ENCODE data around the gene FRYL. TPM values are rescaled to one million over a fixed set of nuclear protein-coding genes. Genes with fewer than 3 reads are reported as not detected.
A peak's percentile ranks its signal among the peaks of the same experiment; 100 is the strongest.
"Not testable (repeated sequence)": the region's sequence is repeated elsewhere in the genome, so short reads cannot be mapped to it uniquely, and the experiment has no call there.

The FRYL gene
- total RNA-seq, 2 experiments from 2014 or later = 85.4 to 88.5 TPM

DNA sequence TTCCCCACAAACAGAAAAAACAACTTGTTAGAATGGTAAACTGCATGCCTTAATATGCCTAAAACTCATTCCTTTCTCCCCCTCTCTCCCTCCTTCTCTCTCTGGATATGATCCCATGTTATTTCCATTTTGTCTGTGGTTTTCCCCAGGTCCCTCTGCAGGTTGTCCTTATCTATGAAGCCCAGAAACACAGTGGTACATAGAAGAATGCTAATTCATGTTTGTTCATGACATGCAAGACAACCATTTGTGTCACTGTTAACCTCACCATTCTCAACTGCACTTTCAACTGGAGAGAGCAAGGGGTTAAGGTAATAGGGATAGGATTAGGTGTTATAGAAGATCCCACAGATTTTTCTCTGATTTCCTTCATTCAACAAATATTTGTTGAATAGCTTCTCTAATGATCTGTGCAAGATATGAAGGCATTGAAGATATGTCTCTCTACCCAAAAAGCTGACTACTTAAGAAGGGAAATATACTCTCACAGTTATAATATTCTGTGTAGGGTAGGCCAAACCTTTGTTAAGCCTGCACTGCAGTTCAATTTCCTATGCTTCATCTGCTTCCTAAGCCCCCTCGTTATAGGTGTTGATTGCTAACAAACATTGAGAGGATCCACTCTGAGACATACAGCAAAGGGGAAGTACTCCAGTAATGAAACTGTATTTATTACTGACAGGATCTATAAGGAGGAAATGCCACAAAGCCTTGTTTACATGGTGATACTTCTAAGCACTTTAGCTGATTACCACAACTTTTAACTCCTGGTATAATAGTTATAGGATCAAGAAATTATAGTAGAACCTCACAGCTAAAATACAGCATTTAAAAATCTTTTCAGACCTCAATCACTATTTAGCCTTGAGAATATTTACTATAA is 96.1 kb downstream of the FRYL start:
- Histone ChIP-seq H3K4me3 (ENCODE audit: low read depth, low read length, poor library complexity, severe bottlenecking) (no peak overlapping the region), H3K9me2 (ENCODE audit: insufficient read depth, low read length) (no peaks in the 10 kb centered on the region), H3K4me1 (ENCODE audit: insufficient read depth, low read length, poor library complexity, severe bottlenecking) (peaks cover 9% of the 10 kb centered on the region), H3K4me2 (ENCODE audit: low read length) (no peak overlapping the region), H3K79me2 (ENCODE audit: insufficient read depth, low read depth, low read length) (peaks cover 40% of the 10 kb centered on the region; the same call in 1 of the 2 replicates), H4K20me1 (ENCODE audit: insufficient read depth, low read length) (peaks cover 16% of the 10 kb centered on the region; the same call in 1 of the 2 replicates), H3K36me3 (ENCODE audit: insufficient read depth, low read length) (peaks cover 5% of the 10 kb centered on the region; the same call in 1 of the 2 replicates), H2AFZ (ENCODE audit: low read length) (no peak overlapping the region), H3K27ac (ENCODE audit: low read depth, low read length, poor library complexity, severe bottlenecking) (no peak overlapping the region), H3K9me3 (ENCODE audit: low read length) (no peaks in the 10 kb centered on the region)
- TF ChIP-seq CTCF (conservative IDR thresholded peaks at IDR 0.05; ENCODE audit: low read length) (no peak), EZH2phosphoT487 (IDR thresholded peaks at IDR 0.05; ENCODE audit: borderline replicate concordance, low read depth, low read length) (no peak)
- CTCF ChIA-PET (ENCODE audit: unreplicated experiment) = no interaction called here
- POLR2A ChIA-PET = interaction anchor here (0.5 to 0.8 kb wide), 2 partner anchors 230 to 819 kb away, joined by 3 to 6 read pairs; no protein-coding TSS in a partner anchor
- intact Hi-C loops (cut with micrococcal nuclease; ENCODE audit: unreplicated experiment) = loop anchor here (5.0 kb wide), 1 partner anchor 107 kb away; no protein-coding TSS in a partner anchor
- peak; percentile 34 for DNase-seq (ENCODE audit: low spot score)
- BruUV-seq (replicated peaks) = no TSS peak

GRCh38 chr4:48682870-48683269 is 97.2 kb downstream of the FRYL start:
- Histone ChIP-seq H3K79me2 (ENCODE audit: insufficient read depth, low read depth, low read length) (peaks cover 46% of the 10 kb centered on the region; the same call in 1 of the 2 replicates), H4K20me1 (ENCODE audit: insufficient read depth, low read length) (peaks cover 16% of the 10 kb centered on the region; the same call in 1 of the 2 replicates)
- H2AFZ ChIP-seq (ENCODE audit: low read length); H3K9me2 ChIP-seq (ENCODE audit: insufficient read depth, low read length); BruUV-seq (replicated peaks); H3K27ac ChIP-seq (ENCODE audit: low read depth, low read length, poor library complexity, severe bottlenecking); H3K4me2 ChIP-seq (ENCODE audit: low read length); CTCF ChIA-PET (ENCODE audit: unreplicated experiment); H3K4me3 ChIP-seq (ENCODE audit: low read depth, low read length, poor library complexity, severe bottlenecking); H3K9me3 ChIP-seq (ENCODE audit: low read length); H3K4me1 ChIP-seq (ENCODE audit: insufficient read depth, low read length, poor library complexity, severe bottlenecking); DNase-seq (ENCODE audit: low spot score); H3K36me3 ChIP-seq (ENCODE audit: insufficient read depth, low read length); POLR2A ChIA-PET: not testable (repeated sequence)
- intact Hi-C loops (cut with micrococcal nuclease; ENCODE audit: unreplicated experiment) = loop anchor here (5.0 kb wide), 1 partner anchor 106 kb away; no protein-coding TSS in a partner anchor

DNA sequence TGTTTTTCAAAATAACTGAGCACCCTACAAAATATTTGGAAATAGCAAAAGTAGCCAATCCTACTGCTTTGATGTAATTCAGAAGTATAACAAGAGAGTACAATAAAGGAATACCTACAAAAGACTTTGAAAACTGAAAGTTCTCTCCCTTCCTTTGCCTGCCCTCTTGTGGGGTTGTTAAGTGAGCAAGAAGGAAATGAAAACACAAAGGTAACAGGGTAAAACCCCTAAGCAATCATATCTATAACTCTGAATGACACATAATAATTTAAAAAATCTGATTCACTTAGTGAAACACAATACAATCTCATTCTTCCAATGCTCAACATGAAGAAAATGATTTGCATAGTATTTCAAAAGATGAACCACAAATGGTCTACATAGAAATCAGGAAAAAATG is 98.2 kb downstream of the FRYL start:
- no peaks in the 10 kb centered on the region for H3K9me3 ChIP-seq (ENCODE audit: low read length)
- peaks cover 5% of the 10 kb centered on the region; the same call in 1 of the 2 replicates for H3K36me3 ChIP-seq (ENCODE audit: insufficient read depth, low read length)
- H3K4me1 ChIP-seq (ENCODE audit: insufficient read depth, low read length, poor library complexity, severe bottlenecking) = peaks cover 9% of the 10 kb centered on the region
- H3K4me3 ChIP-seq (ENCODE audit: low read depth, low read length, poor library complexity, severe bottlenecking) = no peak overlapping the region
- ChIA-PET CTCF (ENCODE audit: unreplicated experiment) (no interaction called here), POLR2A (no interaction called here)
- TF ChIP-seq CTCF (conservative IDR thresholded peaks at IDR 0.05; ENCODE audit: low read length) (peak; percentile 56; the same call in 1 of the 2 replicates), EZH2phosphoT487 (IDR thresholded peaks at IDR 0.05; ENCODE audit: borderline replicate concordance, low read depth, low read length) (no peak)
- H2AFZ ChIP-seq (ENCODE audit: low read length) = no peak overlapping the region
- no peak overlapping the region for H3K4me2 ChIP-seq (ENCODE audit: low read length)
- peak; percentile 16 for DNase-seq (ENCODE audit: low spot score)
- peaks cover 47% of the 10 kb centered on the region for H3K79me2 ChIP-seq (ENCODE audit: insufficient read depth, low read depth, low read length)
- intact Hi-C loops (cut with micrococcal nuclease; ENCODE audit: unreplicated experiment) = loop anchor here (5.0 kb wide), 1 partner anchor 105 kb away; no protein-coding TSS in a partner anchor
- H3K27ac ChIP-seq (ENCODE audit: low read depth, low read length, poor library complexity, severe bottlenecking) = no peak overlapping the region
- no TSS peak for BruUV-seq (replicated peaks)
- no peaks in the 10 kb centered on the region for H3K9me2 ChIP-seq (ENCODE audit: insufficient read depth, low read length)
- H4K20me1 ChIP-seq (ENCODE audit: insufficient read depth, low read length) = peaks cover 13% of the 10 kb centered on the region; the same call in 1 of the 2 replicates

Data from OCI-LY7 (cell line).